Heart left ventricle (tissue), 16 donors: ENCODE data around the gene RASD2. TPM values are rescaled to one million over a fixed set of nuclear protein-coding genes. Genes with fewer than 3 reads are reported as not detected.
A peak's percentile ranks its signal among the peaks of the same experiment; 100 is the strongest.

Experiments used
- ATAC-seq, 4 donors: fragments of 200-7000 bp; cut with Tn5 transposase; one replicate each; pipeline ENCODE4 v1.9.1; 2020 to 2022; ENCODE audit warnings: moderate library complexity in 4 of 4, mild to moderate bottlenecking in 3 of 4, moderate number of reproducible peaks in 1 of 4
- DNase-seq, 5 donors: peaks; one replicate each; pipeline ENCODE4 v3.0.0-alpha.2; 2020
- H3K27ac ChIP-seq, 12 donors: fragments of 200-600 bp; sonication (generic) in 4 of 12; one replicate each; pipeline versions ENCODE4 v1.5.0 to v1.8.0; 2016 to 2022; ENCODE audit warnings: mild to moderate bottlenecking in 2 of 12
- H3K27me3 ChIP-seq, 9 donors: fragments of 200-600 bp; sonication (generic) in 2 of 9; one replicate each; pipeline versions ENCODE4 v1.5.1 to v1.8.0; 2016 to 2022; ENCODE audit warnings: mild to moderate bottlenecking in 3 of 9
- H3K36me3 ChIP-seq, 9 donors: fragments of 200-600 bp; sonication (generic) in 2 of 9; one replicate each; pipeline versions ENCODE4 v1.5.0 to v1.8.0; 2018 to 2022; ENCODE audit warnings: mild to moderate bottlenecking in 2 of 9
- H3K4me1 ChIP-seq, 12 donors: fragments of 200-600 bp; sonication (generic) in 4 of 12; one replicate each; pipeline versions ENCODE4 v1.5.0 to v1.8.0; 2016 to 2022; ENCODE audit warnings: mild to moderate bottlenecking in 3 of 12
- H3K4me3 ChIP-seq, 12 donors: fragments of 200-600 bp; sonication (generic) in 4 of 12; one replicate each; pipeline versions ENCODE4 v1.5.0 to v1.8.0; 2017 to 2022; ENCODE audit warnings: mild to moderate bottlenecking in 9 of 12, moderate library complexity in 4 of 12
- H3K9me3 ChIP-seq, 12 donors: fragments of 200-600 bp; sonication (generic) in 4 of 12; one replicate each; pipeline versions ENCODE4 v1.5.0 to v1.8.0; 2016 to 2022; ENCODE audit warnings: mild to moderate bottlenecking in 1 of 12
- POLR2A ChIP-seq, 2 donors: fragments of 450-650 bp; IDR thresholded peaks; one replicate each; pipeline ENCODE4 v1.6.1; 2017; ENCODE audit warnings: antibody characterized with exemption in 2 of 2, mild to moderate bottlenecking in 2 of 2, moderate library complexity in 2 of 2
- WGBS, 4 donors: extraction: QIAGEN DNeasy Blood & Tissue Kit in 2 of 4; methylation state at CpG; one replicate each; pipeline versions ENCODE4 v1.1.5 to v1.1.7; 2013 to 2018; 5-methylcytosine and 5-hydroxymethylcytosine counted together
- intact Hi-C, 10 donors: fragments of 100-400 bp; cut with DNase I; formaldehyde crosslinking; loops; one replicate each; pipeline versions ENCODE4 v1.11.1 to v1.14.2; 2022
- polyA plus RNA-seq, 2 donors: library from polyadenylated mRNA; stranded (reverse); fragments of 200-250 nt; gene quantifications; one replicate each; pipeline ENCODE4 v1.2.3, GENCODE V29; 2013
- total RNA-seq, 9 donors: library from RNA; depleted of rRNA in 2 of 9; stranded (reverse); fragments of >200 nt in 2 of 9; fragmentation: NEBNext Ultra II Directional in 3 of 9; extraction: Animal tissue kit (Norgen Biotek cat#: 25700) in 3 of 9; gene quantifications; one replicate each; pipeline versions ENCODE4 v1.1.0 to v1.2.4, GENCODE V29; 2016 to 2023
- TF ChIP-seq, protein P1 (sequence below), 12 donors: fragments of 200-600 bp; sonication (generic) in 4 of 12; IDR thresholded peaks; one replicate each; pipeline versions ENCODE4 v1.5.0 to v1.8.0; 2018 to 2022; ENCODE audit warnings: antibody characterized with exemption in 12 of 12, mild to moderate bottlenecking in 5 of 12
- donor health status: ischemic (EF 13 %, LVEDD 7.1; RV severe dilation, severe dysfunction).
- donor health status: healthy with polysubstance abuse.
- donor health status: DM: no; HTN: yes; CAD: no.
- donor health status: DM: no; HTN: no; CAD: no.
- donor health status: ischemic (EF 25% LVEDD 6.9; RV normal size, moderate dysfunction).
- donor health status: ischemic (EF 25% LVEDD 5.7; RV mildly dilated, moderate dysfunction).
- donor health status: healthy.
- donor health status: DM: yes; HTN: yes; CAD: no.
- donor health status: ischemic (EF 35%, LVEDD 5.7; RV mildly dilated, moderate dysfunction).
- donor health status: nonischemic (EF 11% LVEDD 7.7; RV severe dilation, severe dysfunction).
- donor health status: DM: yes; HTN: yes; CAD: no.
- donor health status: PGD.
- donor health status: ischemic (EF 29% LVEDD 5.4; RV normal size, mild dysfunction).
- donor health status: nonischemic (EF 23%, LVEDD 6.1; RV moderate dilation, normal function).

RASD2 gene
- total and polyA plus RNA-seq, 11 donors: 1.4 to 10.5 (median 5.0) TPM

DNA sequence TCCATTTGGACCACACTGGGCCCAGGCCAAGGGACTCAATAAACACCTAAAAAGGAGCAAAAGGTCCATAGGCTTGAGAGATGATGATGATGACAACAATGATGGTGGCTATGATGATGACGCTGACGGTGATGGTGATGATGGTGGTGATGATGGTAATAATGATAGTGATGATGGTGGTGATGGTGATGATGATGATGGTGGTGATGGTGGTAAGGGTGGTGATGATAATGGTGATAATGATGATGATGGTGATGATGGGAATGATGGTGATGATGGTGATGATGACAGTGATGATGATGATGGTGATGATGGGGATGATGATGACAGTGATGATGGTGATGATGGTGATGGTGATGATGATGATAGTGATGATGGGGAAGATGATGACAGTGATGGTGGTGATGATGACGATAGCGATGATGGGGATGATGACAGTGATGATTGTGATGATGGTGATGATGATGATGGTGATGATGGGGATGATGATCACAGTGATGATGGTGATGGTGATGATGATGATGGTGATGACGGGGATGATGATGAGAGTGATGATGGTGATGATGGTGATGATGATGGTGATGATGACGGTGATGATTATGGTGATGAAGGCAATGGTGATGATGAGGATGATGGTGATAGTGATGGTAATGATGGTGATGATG, 7.1 kb upstream of the RASD2 start:
- no peak for TF ChIP-seq POLR2A (IDR thresholded peaks at IDR 0.05)
- TF ChIP-seq, protein P1, sequence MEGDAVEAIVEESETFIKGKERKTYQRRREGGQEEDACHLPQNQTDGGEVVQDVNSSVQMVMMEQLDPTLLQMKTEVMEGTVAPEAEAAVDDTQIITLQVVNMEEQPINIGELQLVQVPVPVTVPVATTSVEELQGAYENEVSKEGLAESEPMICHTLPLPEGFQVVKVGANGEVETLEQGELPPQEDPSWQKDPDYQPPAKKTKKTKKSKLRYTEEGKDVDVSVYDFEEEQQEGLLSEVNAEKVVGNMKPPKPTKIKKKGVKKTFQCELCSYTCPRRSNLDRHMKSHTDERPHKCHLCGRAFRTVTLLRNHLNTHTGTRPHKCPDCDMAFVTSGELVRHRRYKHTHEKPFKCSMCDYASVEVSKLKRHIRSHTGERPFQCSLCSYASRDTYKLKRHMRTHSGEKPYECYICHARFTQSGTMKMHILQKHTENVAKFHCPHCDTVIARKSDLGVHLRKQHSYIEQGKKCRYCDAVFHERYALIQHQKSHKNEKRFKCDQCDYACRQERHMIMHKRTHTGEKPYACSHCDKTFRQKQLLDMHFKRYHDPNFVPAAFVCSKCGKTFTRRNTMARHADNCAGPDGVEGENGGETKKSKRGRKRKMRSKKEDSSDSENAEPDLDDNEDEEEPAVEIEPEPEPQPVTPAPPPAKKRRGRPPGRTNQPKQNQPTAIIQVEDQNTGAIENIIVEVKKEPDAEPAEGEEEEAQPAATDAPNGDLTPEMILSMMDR (IDR thresholded peaks at IDR 0.05): no peak
- ATAC-seq: no peak
- no peak for DNase-seq
- Histone ChIP-seq H3K9me3 (peaks cover 0 to 12% (median 2%) of the 10 kb centered on the region in 12 donors), H3K4me1 (peaks cover 0 to 5% (median 0%) of the 10 kb centered on the region in 12 donors), H3K36me3 (no peaks in the 10 kb centered on the region), H3K27me3 (peaks cover 0 to 1% (median 0%) of the 10 kb centered on the region in 9 donors), H3K27ac (no peak overlapping the region), H3K4me3 (no peak overlapping the region)
- WGBS, 4 donors: 89 to 96% (median 91%) methylated on average over 6 of the region's 6 CpGs
- intact Hi-C loops: loop anchor here in 1 of 10 donors (10.0 kb wide), 1 partner anchor 59 kb away; no protein-coding TSS in a partner anchor

DNA sequence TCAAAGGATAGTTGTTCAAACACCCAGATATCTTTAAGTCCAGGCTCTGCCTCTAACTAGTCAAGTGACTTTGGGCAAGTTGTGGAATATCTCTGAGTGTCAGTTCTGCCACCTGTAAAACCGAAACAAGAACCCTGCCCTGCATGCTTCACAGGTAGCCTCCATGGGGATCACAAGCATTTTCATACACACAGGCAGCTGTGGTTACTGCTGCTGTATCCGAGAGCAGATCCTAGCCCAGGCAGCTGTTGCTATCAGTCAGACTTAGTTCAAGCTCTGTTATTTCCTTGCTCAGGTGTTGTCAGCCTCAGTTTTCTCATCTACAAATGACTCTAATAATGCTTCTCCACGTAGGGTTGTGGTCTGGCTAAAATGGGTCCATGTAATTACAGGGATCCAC, 6.5 kb upstream of the RASD2 start:
- no peak overlapping the region for H3K27ac ChIP-seq
- intact Hi-C loops: loop anchor here in 1 of 10 donors (10.0 kb wide), 1 partner anchor 59 kb away; no protein-coding TSS in a partner anchor
- H3K4me1 ChIP-seq: peaks cover 0 to 5% (median 0%) of the 10 kb centered on the region in 12 donors
- no peak for ATAC-seq
- H3K36me3 ChIP-seq: no peaks in the 10 kb centered on the region
- WGBS, 4 donors: 79 to 87% (median 82%) methylated on average over 3 of the region's 3 CpGs
- no peak for DNase-seq
- H3K4me3 ChIP-seq: no peak overlapping the region
- H3K27me3 ChIP-seq: peaks cover 0 to 4% (median 0%) of the 10 kb centered on the region in 9 donors
- TF ChIP-seq, protein P1 (IDR thresholded peaks at IDR 0.05): no peak
- no peak for TF ChIP-seq POLR2A (IDR thresholded peaks at IDR 0.05)
- H3K9me3 ChIP-seq: peaks cover 0 to 10% (median 2%) of the 10 kb centered on the region in 12 donors

DNA sequence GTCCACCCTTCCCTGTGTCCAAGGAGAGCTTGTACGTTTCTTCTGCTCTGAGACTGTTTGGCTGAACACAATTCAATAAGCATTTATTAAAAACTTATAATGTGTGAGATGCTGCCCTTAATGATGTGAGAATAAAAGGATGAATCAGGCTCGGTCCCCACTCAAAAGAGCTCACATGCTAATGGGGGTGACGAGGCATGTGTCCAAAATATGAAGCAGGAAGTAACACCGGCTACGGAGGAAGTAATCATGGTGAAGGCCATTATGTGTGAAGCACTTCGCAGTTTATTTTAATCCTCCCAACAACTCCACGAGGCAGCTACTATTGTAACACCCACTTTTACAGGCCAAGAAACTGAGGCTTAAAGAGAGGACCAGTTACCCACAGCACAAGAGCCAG, 3.4 kb upstream of the RASD2 start:
- Histone ChIP-seq H3K27ac (peak overlapping the region in 1 of 12 donors; percentile 24), H3K9me3 (no peaks in the 10 kb centered on the region), H3K4me3 (no peak overlapping the region), H3K4me1 (peaks cover 0 to 30% (median 11%) of the 10 kb centered on the region in 12 donors), H3K27me3 (peaks cover 0 to 28% (median 0%) of the 10 kb centered on the region in 9 donors), H3K36me3 (no peaks in the 10 kb centered on the region)
- intact Hi-C loops: loop anchor here in 2 of 10 donors (5.0 to 10.0 kb wide), 2 partner anchors 50 to 62 kb away; no protein-coding TSS in a partner anchor
- no peak for TF ChIP-seq POLR2A (IDR thresholded peaks at IDR 0.05)
- TF ChIP-seq, protein P1 (IDR thresholded peaks at IDR 0.05): no peak
- ATAC-seq: no peak
- WGBS, 4 donors: 48 to 64% (median 55%) methylated on average over 7 of the region's 7 CpGs
- DNase-seq: no peak

DNA sequence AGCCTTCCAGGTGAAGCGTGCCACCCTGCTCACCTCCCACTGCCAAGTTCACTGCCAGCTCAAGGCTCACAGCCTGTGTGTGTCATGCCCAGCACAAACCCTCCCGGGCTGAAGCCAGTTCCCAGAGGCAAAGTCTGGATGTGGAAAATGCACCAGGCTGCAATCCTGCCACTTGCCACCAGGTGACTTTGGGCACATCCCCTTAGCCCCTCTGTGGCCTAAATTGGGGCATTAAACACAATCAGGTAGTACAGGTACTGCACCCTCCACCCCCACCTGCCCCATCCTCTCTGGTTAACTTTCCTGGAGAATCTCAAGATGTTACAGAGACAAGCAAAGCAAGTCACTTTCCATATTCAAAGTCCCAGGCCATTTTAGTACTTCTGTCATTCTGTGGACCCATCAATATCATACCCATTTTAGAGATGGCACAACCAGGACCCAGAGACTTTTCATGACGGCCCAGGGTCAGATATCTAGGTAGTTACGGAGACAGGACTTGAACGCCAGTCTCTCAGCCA, 1.8 kb upstream of the RASD2 start:
- Histone ChIP-seq H3K4me3 (no peak overlapping the region), H3K4me1 (peaks cover 0 to 30% (median 12%) of the 10 kb centered on the region in 12 donors), H3K9me3 (no peaks in the 10 kb centered on the region), H3K27me3 (peaks cover 0 to 36% (median 0%) of the 10 kb centered on the region in 9 donors), H3K36me3 (no peaks in the 10 kb centered on the region), H3K27ac (peak overlapping the region in 3 of 12 donors; percentile 72 to 89 (median 74))
- 75 to 84% (median 79%) methylated on average over 5 of the region's 5 CpGs for WGBS, 4 donors
- no peak for ATAC-seq
- no peak for DNase-seq
- no peak for TF ChIP-seq POLR2A (IDR thresholded peaks at IDR 0.05)
- TF ChIP-seq, protein P1 (IDR thresholded peaks at IDR 0.05): peak in 10 of 12 donors; percentile 10 to 56 (median 39)
- intact Hi-C loops: loop anchor here in 2 of 10 donors (5.0 to 10.0 kb wide), 2 partner anchors 52 to 64 kb away; no protein-coding TSS in a partner anchor
